Left lung (tissue), 10 donors: ENCODE measurements around the gene STARD3NL. TPM values are rescaled to one million over a fixed set of nuclear protein-coding genes. Genes with fewer than 3 reads are reported as not detected.

ENCODE experiments used
- ATAC-seq: fragments of 200-7000 bp; cut with Tn5 transposase; one replicate; pipeline ENCODE4 v1.9.1; 2020; ENCODE audit warnings: moderate library complexity
- DNase-seq, 4 donors: peaks; one replicate each; pipeline ENCODE4 v3.0.0-alpha.2; 2013 to 2020
- H3K27ac ChIP-seq, 2 donors: fragments of 200-600 bp; sonication (generic) in 1 of 2; one replicate each; pipeline versions ENCODE4 v1.5.0 to v1.8.0; 2020 to 2021
- H3K27me3 ChIP-seq, 2 donors: fragments of 200-600 bp; sonication (generic) in 1 of 2; one replicate each; pipeline versions ENCODE4 v1.5.0 to v1.8.0; 2020 to 2021
- H3K36me3 ChIP-seq, 2 donors: fragments of 200-600 bp; sonication (generic) in 1 of 2; one replicate each; pipeline versions ENCODE4 v1.5.0 to v1.8.0; 2020 to 2021
- H3K4me1 ChIP-seq, 2 donors: fragments of 200-600 bp; one replicate each; pipeline ENCODE4 v1.8.0; 2021
- H3K4me3 ChIP-seq, 2 donors: fragments of 200-600 bp; sonication (generic) in 1 of 2; one replicate each; pipeline versions ENCODE4 v1.5.0 to v1.8.0; 2020 to 2021; ENCODE audit warnings: mild to moderate bottlenecking in 1 of 2
- H3K9me3 ChIP-seq, 2 donors: fragments of 200-600 bp; sonication (generic) in 1 of 2; one replicate each; pipeline versions ENCODE4 v1.5.0 to v1.8.0; 2020 to 2021
- intact Hi-C, 2 donors: fragments of 100-400 bp; cut with DNase I; formaldehyde crosslinking; loops; one replicate each; pipeline versions ENCODE4 v1.11.2 to v1.14.2; 2022
- polyA plus RNA-seq, 6 donors: library from polyadenylated mRNA; unstranded; fragments of 120-200 nt; gene quantifications; one replicate each; pipeline ENCODE4 v1.2.1, GENCODE V29; 2013; ENCODE audit not compliant: insufficient read length in 6 of 6
- total RNA-seq, 2 donors: library from RNA; stranded (reverse); fragmentation: NEBNext Ultra II Directional; extraction: Animal tissue kit (Norgen Biotek cat#: 25700); gene quantifications; one replicate each; pipeline ENCODE4 v1.2.1, GENCODE V29; 2021
- TF ChIP-seq, protein P1 (sequence below), 2 donors: fragments of 200-600 bp; sonication (generic) in 1 of 2; IDR thresholded peaks; one replicate each; pipeline versions ENCODE4 v1.5.0 to v1.8.0; 2021; ENCODE audit warnings: antibody characterized with exemption in 2 of 2
- donor health status: DM: no; HTN: yes; CAD: no.
- donor health status: DM: no; HTN: no; CAD: no.

STARD3NL gene
- total and polyA plus RNA-seq, 8 donors, result 52.6 to 63.9 (median 56.3) TPM

DNA sequence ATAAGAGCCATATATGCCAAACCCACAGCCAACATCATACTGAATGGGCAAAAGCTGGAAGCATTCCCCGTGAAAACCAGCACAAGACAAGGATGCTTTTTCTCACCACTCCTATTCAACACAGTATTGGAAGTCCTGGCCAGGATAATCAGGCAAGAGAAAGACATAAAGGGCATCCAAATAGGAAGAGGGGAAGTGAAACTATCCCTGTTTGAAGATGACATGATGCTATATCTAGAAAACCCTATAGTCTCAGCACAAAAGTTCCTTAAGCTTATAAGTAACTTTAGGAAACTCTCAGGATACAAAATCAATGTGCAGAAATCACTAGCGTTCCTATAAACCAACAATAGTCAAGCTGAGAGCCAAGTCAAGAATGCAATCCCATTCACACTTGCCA is 23.8 kb upstream of the STARD3NL start:
- Histone ChIP-seq H3K27me3 (no peaks in the 10 kb centered on the region), H3K36me3 (no peaks in the 10 kb centered on the region), H3K4me3 (no peak overlapping the region), H3K4me1 (no peaks in the 10 kb centered on the region), H3K9me3 (peaks cover 0 to 6% of the 10 kb centered on the region in 2 donors), H3K27ac (no peak overlapping the region)
- ATAC-seq (no peak), DNase-seq (no peak)
- TF ChIP-seq, protein P1, sequence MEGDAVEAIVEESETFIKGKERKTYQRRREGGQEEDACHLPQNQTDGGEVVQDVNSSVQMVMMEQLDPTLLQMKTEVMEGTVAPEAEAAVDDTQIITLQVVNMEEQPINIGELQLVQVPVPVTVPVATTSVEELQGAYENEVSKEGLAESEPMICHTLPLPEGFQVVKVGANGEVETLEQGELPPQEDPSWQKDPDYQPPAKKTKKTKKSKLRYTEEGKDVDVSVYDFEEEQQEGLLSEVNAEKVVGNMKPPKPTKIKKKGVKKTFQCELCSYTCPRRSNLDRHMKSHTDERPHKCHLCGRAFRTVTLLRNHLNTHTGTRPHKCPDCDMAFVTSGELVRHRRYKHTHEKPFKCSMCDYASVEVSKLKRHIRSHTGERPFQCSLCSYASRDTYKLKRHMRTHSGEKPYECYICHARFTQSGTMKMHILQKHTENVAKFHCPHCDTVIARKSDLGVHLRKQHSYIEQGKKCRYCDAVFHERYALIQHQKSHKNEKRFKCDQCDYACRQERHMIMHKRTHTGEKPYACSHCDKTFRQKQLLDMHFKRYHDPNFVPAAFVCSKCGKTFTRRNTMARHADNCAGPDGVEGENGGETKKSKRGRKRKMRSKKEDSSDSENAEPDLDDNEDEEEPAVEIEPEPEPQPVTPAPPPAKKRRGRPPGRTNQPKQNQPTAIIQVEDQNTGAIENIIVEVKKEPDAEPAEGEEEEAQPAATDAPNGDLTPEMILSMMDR (IDR thresholded peaks at IDR 0.05), result no peak
- intact Hi-C loops, result no loop called here

DNA sequence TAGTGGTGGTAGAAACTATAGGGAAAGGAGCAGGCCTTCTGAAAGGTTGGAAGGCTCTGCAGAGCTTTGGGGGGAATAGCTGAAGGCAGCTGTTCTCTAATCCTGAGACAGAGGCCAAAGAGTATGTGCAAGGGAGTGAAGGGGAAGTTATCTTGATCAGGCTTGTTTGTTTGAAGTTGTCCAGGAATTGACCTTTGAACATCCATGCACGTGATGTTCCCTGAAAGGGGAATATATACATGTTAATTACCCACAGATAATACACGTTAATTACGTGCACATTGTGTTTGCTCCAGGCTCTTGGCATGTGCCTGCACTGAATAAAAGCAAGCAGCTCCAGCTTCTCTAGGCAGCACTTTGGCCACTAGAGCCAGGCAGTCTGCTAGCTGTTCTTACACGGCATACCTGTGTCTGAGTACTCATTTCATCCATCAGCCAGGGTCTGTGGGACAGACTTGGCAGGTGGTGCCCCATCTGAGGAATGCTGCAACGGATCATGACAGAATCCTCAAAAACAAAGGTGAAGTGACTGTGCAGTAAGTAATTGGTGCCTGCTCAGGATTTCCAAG is 18.0 kb upstream of the STARD3NL start:
- no peak for ATAC-seq

DNA sequence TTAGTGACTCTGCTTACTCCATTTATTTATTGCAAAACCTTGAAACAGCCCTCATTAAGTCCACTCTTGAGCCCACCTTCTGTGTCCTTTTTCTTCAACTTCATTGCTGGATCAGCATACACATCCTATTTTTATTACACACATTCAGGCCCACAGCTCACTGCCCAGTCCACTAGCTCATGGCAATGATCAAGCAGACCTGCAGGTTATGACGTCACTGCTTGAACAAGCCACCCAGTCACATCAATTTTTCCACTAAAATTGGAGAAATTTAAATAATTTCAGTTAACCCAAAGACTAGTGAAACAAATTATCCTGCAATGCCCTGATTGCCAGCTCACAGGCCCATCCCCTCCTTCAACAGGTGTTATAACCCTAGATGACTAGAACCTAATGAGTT is 16.0 kb upstream of the STARD3NL start:
- no peak for ATAC-seq
- no peak for DNase-seq
- no peak overlapping the region for H3K27ac ChIP-seq
- no peak overlapping the region for H3K4me3 ChIP-seq
- H3K9me3 ChIP-seq, result no peaks in the 10 kb centered on the region
- H3K4me1 ChIP-seq, result no peaks in the 10 kb centered on the region
- H3K27me3 ChIP-seq, result no peaks in the 10 kb centered on the region
- TF ChIP-seq, protein P1 (IDR thresholded peaks at IDR 0.05), result no peak
- intact Hi-C loops, result no loop called here
- no peaks in the 10 kb centered on the region for H3K36me3 ChIP-seq

More for the DNA sequence above, 18.0 kb upstream of the STARD3NL start:
- Histone ChIP-seq H3K27me3 (no peaks in the 10 kb centered on the region), H3K4me1 (no peaks in the 10 kb centered on the region), H3K9me3 (peaks cover 0 to 6% of the 10 kb centered on the region in 2 donors), H3K36me3 (no peaks in the 10 kb centered on the region), H3K27ac (no peak overlapping the region), H3K4me3 (no peak overlapping the region)
- TF ChIP-seq, protein P1 (IDR thresholded peaks at IDR 0.05), result no peak
- intact Hi-C loops, result no loop called here
- DNase-seq, result no peak

DNA sequence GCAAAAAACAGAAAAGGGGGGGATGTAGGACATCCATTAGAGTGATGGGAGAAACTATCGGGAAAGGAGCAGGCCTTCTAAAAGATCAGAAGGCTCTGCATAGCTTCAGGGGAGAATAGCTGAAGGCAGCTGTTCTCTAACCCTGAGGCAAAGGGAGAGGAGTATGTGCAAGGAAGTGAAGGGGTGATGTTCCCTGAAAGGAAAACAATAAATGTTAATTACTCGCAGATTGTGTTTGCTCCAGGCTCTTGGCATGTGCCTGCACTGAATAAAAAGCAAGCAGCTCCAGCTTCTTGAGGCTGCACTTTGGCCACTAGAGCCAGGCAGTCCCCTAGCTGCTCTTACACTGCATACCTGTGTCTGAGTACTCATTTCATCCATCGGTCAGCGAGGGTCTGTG is 14.4 kb upstream of the STARD3NL start:
- Histone ChIP-seq H3K27me3 (no peaks in the 10 kb centered on the region), H3K4me3 (no peak overlapping the region), H3K4me1 (no peaks in the 10 kb centered on the region), H3K36me3 (no peaks in the 10 kb centered on the region), H3K27ac (no peak overlapping the region), H3K9me3 (no peaks in the 10 kb centered on the region)
- ATAC-seq, result no peak
- intact Hi-C loops, result no loop called here
- no peak for DNase-seq
- TF ChIP-seq, protein P1 (IDR thresholded peaks at IDR 0.05), result no peak

DNA sequence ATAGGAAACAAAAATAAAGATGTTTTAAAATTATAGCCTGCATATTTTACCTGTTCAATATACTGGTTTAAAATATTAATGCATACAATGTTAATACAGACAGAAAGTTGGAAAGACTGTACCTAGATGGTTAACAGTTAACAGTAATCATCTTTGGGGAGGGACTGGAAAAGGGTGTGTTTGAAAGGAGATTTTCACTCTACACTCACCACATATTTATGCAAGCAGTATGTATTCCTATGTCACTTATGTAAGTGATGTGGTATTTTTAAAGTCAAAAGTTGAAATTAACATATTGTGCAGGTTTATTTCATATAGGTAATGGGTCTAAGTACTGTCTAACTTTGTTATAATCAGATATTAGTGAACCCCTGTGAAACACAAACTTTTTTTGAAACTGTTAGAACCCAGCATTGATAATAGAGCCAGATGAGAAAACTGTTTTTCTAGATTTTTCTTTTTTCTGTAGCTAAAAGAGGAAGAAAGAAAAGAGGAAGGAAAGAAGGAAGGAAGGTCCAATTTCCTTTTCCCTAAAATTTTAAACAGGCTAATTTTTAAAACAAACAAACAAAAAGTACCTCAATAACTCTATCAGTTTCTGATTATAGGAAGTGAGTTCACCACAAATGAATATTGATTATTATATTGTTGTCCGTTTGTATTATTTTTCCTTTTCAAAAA is 9.0 kb upstream of the STARD3NL start:
- no peaks in the 10 kb centered on the region for H3K36me3 ChIP-seq
- no peaks in the 10 kb centered on the region for H3K9me3 ChIP-seq
- no peak overlapping the region for H3K4me3 ChIP-seq
- intact Hi-C loops, result no loop called here
- H3K27ac ChIP-seq, result peak overlapping the region in 1 of 2 donors; percentile 3
- H3K27me3 ChIP-seq, result no peaks in the 10 kb centered on the region
- DNase-seq (no peak), ATAC-seq (no peak)
- TF ChIP-seq, protein P1 (IDR thresholded peaks at IDR 0.05), result no peak
- H3K4me1 ChIP-seq, result peaks cover 0 to 15% of the 10 kb centered on the region in 2 donors
